Body of pancreas (tissue), 4 donors: ENCODE data around the gene NT5C2. TPM values are rescaled to one million over a fixed set of nuclear protein-coding genes. Genes with fewer than 3 reads are reported as not detected.

Experiments
- ATAC-seq: fragments of 150-250 bp; one replicate; pipeline ENCODE4 v1.9.1; 2016
- DNase-seq, 4 donors: peaks; one replicate each; pipeline ENCODE4 v3.0.0-alpha.2; 2019
- H3K27ac ChIP-seq, 4 donors: fragments of 200-600 bp; sonication (generic); 1 replicate in 3 of 4; 2 replicates in 1 of 4; pipeline versions ENCODE4 v1.5.1 to v1.6.1; 2016 to 2019; ENCODE audit warnings: mild to moderate bottlenecking in 1 of 4, mixed read lengths in 1 of 4, moderate library complexity in 1 of 4
- H3K27me3 ChIP-seq, 2 donors: fragments of 200-600 bp; sonication (generic); one replicate each; pipeline ENCODE4 v1.6.0; 2016; ENCODE audit warnings: mild to moderate bottlenecking in 1 of 2
- H3K36me3 ChIP-seq, 2 donors: fragments of 200-600 bp; sonication (generic); replicated peaks in 1 of 2; 2 replicates each; pipeline ENCODE4 v1.5.1; 2016; ENCODE audit warnings: low read depth in 2 of 2; ENCODE audit not compliant: insufficient read depth in 1 of 2
- H3K4me1 ChIP-seq: fragments of 200-600 bp; sonication (generic); one replicate; pipeline ENCODE4 v1.6.0; 2016
- H3K4me3 ChIP-seq, 2 donors: fragments of 200-600 bp; sonication (generic); 1 replicate in 1 of 2; 2 replicates in 1 of 2; pipeline ENCODE4 v1.5.1; 2016 to 2019
- H3K9me3 ChIP-seq, 3 donors: fragments of 200-600 bp; sonication (generic); 1 replicate in 2 of 3; 2 replicates in 1 of 3; pipeline ENCODE4 v1.5.1; 2016
- CTCF ChIP-seq, 7 experiments: fragments of 450-650 bp in 4 of 7; fragments of 200-600 bp in 3 of 7; sonication (generic) in 3 of 7; IDR thresholded peaks; one replicate each; pipeline ENCODE4 v1.5.1; 2016 to 2019; ENCODE audit warnings: antibody characterized with exemption in 7 of 7
- POLR2A ChIP-seq, 3 donors: fragments of 450-650 bp; IDR thresholded peaks; one replicate each; pipeline ENCODE4 v1.6.1; 2016; ENCODE audit warnings: antibody characterized with exemption in 3 of 3, mild to moderate bottlenecking in 2 of 3
- WGBS, 2 donors: methylation state at CpG; one replicate each; pipeline ENCODE4 v1.1.5; 2017; 5-methylcytosine and 5-hydroxymethylcytosine counted together
- intact Hi-C: fragments of 100-400 bp; cut with DNase I; formaldehyde crosslinking; loops from one replicate; pipeline ENCODE4 v1.15.1; 2023
- total RNA-seq, 2 donors: library from RNA; depleted of rRNA; stranded (reverse); fragments of >200 nt; gene quantifications; one replicate each; pipeline ENCODE4 v1.1.0, GENCODE V29; 2016

The NT5C2 gene
- total RNA-seq, 2 donors from 2014 or later = 32.0 to 43.1 TPM

- DNase-seq (no peak), ATAC-seq (no peak)
- Histone ChIP-seq H3K9me3 (no peaks in the 10 kb centered on the region), H3K36me3 (no peaks in the 10 kb centered on the region), H3K4me3 (no peak overlapping the region), H3K27ac (no peak overlapping the region), H3K4me1 (peaks cover 12% of the 10 kb centered on the region), H3K27me3 (no peaks in the 10 kb centered on the region)
- no peak for TF ChIP-seq POLR2A (IDR thresholded peaks at IDR 0.05)
- no peak for TF ChIP-seq CTCF (IDR thresholded peaks at IDR 0.05)
- 71 to 79% methylated on average over 7 of the region's 7 CpGs for WGBS, 2 donors
- intact Hi-C loops = no loop called here
These were observed 39.9 kb upstream of the NT5C2 start for GRCh38 chr10:103232772-103233488.

- intact Hi-C loops = no loop called here
- WGBS, 2 donors = 68 to 73% methylated on average over 3 of the region's 3 CpGs
- TF ChIP-seq CTCF (IDR thresholded peaks at IDR 0.05) = no peak
- TF ChIP-seq POLR2A (IDR thresholded peaks at IDR 0.05) = no peak
- DNase-seq = no peak
- H3K4me1 ChIP-seq = peaks cover 12% of the 10 kb centered on the region
- no peak for ATAC-seq
- no peaks in the 10 kb centered on the region for H3K9me3 ChIP-seq
- H3K4me3 ChIP-seq = no peak overlapping the region
- peak overlapping the region; percentile 22 to 85 (median 66) for H3K27ac ChIP-seq
- no peaks in the 10 kb centered on the region for H3K27me3 ChIP-seq
- H3K36me3 ChIP-seq = no peaks in the 10 kb centered on the region
These were observed 39.1 kb upstream of the NT5C2 start for GRCh38 chr10:103232131-103232673.

GRCh38 chr10:103231047-103231551 lies 38.0 kb upstream of the NT5C2 start:
- no peak overlapping the region for H3K4me3 ChIP-seq
- no peak for TF ChIP-seq CTCF (IDR thresholded peaks at IDR 0.05)
- peak in 1 of 3 donors; percentile 11 for TF ChIP-seq POLR2A (IDR thresholded peaks at IDR 0.05)
- no peaks in the 10 kb centered on the region for H3K27me3 ChIP-seq
- no peaks in the 10 kb centered on the region for H3K9me3 ChIP-seq
- H3K4me1 ChIP-seq = peaks cover 12% of the 10 kb centered on the region
- ATAC-seq (peak; percentile 89), DNase-seq (peak; percentile 9 to 52 (median 34))
- intact Hi-C loops = no loop called here
- WGBS, 2 donors = 43 to 50% methylated on average over 4 of the region's 4 CpGs
- peak overlapping the region; percentile 53 to 85 (median 78) for H3K27ac ChIP-seq
- no peaks in the 10 kb centered on the region for H3K36me3 ChIP-seq

- no peak for ATAC-seq
- Histone ChIP-seq H3K36me3 (no peaks in the 10 kb centered on the region), H3K4me1 (peaks cover 12% of the 10 kb centered on the region), H3K4me3 (no peak overlapping the region), H3K9me3 (peaks cover 0 to 13% (median 0%) of the 10 kb centered on the region in 3 donors), H3K27ac (no peak overlapping the region), H3K27me3 (no peaks in the 10 kb centered on the region)
- intact Hi-C loops = no loop called here
- no peak for DNase-seq
- TF ChIP-seq POLR2A (IDR thresholded peaks at IDR 0.05) = no peak
- no peak for TF ChIP-seq CTCF (IDR thresholded peaks at IDR 0.05)
- WGBS, 2 donors = 81 to 94% methylated on average over 1 of the region's 1 CpG
These were observed 34.3 kb upstream of the NT5C2 start for GRCh38 chr10:103227416-103227815.
